ENCODE data around the gene TFB2M.

The TFB2M gene

DNA sequence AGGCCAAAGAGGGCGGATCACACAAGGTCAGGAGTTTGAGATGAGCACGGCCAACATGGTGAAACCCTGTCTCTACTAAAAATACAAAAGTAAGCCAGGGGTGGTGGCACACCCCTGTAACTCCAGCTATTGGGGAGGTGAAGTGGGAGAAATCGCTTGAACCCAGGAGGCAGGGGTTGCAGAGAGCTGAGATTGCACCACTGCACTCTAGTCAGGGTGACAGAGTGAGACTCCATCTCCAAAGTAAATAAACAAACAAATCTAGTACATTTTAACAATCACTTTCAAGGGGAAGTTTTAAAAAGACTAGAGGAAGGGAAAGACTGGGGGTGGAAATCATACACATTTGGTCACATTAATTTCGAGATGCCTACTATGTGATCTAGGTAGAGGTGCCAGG, 6.8 kb downstream of the TFB2M start:
- Histone ChIP-seq H3K14ac (ENCODE audit: low read length in 2 of 2) (no peak overlapping the region), H3K9me3 (ENCODE audit: control insufficient read depth, low read length) (no peaks in the 10 kb centered on the region), H3K4ac (ENCODE audit: low read depth in 1 of 2, low read length in 2 of 2) (no peak overlapping the region), H2BK5ac (ENCODE audit: low read depth, low read length, poor library complexity, severe bottlenecking) (no peak overlapping the region), H3K18ac (ENCODE audit: low read depth in 1 of 2, low read length in 2 of 2) (no peak overlapping the region), H2AK5ac (ENCODE audit: low read length, severe bottlenecking) (no peak overlapping the region), H4K8ac (ENCODE audit: low read length) (no peak overlapping the region), H3K27ac (ENCODE audit: low read length, poor library complexity, severe bottlenecking) (no peak overlapping the region), H4K91ac (ENCODE audit: low read length) (no peak overlapping the region), H2BK15ac (ENCODE audit: low read depth, poor library complexity, severe bottlenecking) (no peak overlapping the region), H2AFZ (ENCODE audit: low read depth, low read length) (no peak overlapping the region), H3K23ac (ENCODE audit: low read length in 2 of 2) (no peak overlapping the region), H3K36me3 (ENCODE audit: control insufficient read depth in 1 of 2, insufficient read depth in 2 of 2, low read depth in 1 of 2, low read length in 2 of 2) (peaks cover 28 to 85% of the 10 kb centered on the region in 2 experiments), H3K27me3 (ENCODE audit: control insufficient read depth in 1 of 2, insufficient read depth in 1 of 2, low read length in 2 of 2) (no peaks in the 10 kb centered on the region), H3K4me2 (ENCODE audit: low read length, poor library complexity, severe bottlenecking) (no peak overlapping the region), H3K9ac (ENCODE audit: low read length) (no peak overlapping the region), H3K4me1 (ENCODE audit: control insufficient read depth, insufficient read depth, low read depth, low read length) (no peaks in the 10 kb centered on the region), H3K79me1 (replicated peaks; ENCODE audit: low read length, poor library complexity, severe bottlenecking) (peaks cover 28% of the 10 kb centered on the region), H3K4me3 (ENCODE audit: insufficient read depth in 1 of 2, low read depth in 1 of 2, low read length in 2 of 2) (no peak overlapping the region), H2BK12ac (ENCODE audit: low read length in 2 of 2) (no peak overlapping the region), H2BK120ac (ENCODE audit: low read depth, low read length) (no peak overlapping the region)
- no peak for DNase-seq
- WGBS = 97% methylated on average over 3 of the region's 4 CpGs

DNA sequence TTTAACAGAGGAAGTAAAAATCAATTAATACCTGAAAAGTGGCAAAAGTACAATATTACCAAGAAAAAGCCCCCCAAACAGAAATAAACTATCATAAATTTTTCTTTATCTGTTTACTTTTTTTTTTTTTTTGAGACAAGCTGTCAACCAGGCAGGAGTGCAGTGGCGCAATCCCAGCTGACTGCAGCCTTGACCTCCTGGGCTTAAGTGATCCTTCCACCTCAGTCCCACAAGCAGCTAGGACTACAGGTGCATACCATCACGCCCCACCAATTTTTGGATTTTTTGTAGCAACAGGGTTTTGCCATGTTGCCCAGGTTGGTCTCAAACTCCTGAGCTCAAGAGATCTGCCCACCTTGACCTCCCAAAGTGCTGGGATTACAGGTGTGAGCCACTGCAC, 8.0 kb downstream of the TFB2M start:
- no peak overlapping the region for H3K4ac ChIP-seq (ENCODE audit: low read depth in 1 of 2, low read length in 2 of 2)

DNA sequence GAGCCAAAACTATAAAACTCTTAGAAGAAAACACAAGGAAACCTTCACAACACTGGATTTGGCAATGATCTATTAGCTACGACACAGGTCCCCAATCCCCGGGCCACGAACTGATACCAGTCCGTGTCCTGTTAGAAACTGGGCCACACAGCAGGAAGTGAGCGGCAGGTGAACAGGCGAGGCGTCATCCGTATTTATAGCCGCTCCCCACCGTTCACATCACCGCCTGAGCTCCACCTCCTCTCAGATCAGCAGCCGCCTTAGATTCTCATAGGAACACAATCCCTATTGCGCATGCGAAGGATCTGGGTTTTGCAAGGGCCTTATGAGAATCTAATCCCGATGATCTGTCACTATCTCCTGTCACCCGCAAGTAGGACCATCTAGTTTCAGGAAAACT, 11.9 kb downstream of the TFB2M start:
- no peak overlapping the region for H3K18ac ChIP-seq (ENCODE audit: low read depth in 1 of 2, low read length in 2 of 2)
- no peak for DNase-seq
- no peak overlapping the region for H3K23ac ChIP-seq (ENCODE audit: low read length in 2 of 2)
- no peak overlapping the region for H4K91ac ChIP-seq (ENCODE audit: low read length)
- H2BK12ac ChIP-seq (ENCODE audit: low read length in 2 of 2) = no peak overlapping the region
- WGBS = 99% methylated on average over 15 of the region's 16 CpGs
- peaks cover 46 to 86% of the 10 kb centered on the region in 2 experiments for H3K36me3 ChIP-seq (ENCODE audit: control insufficient read depth in 1 of 2, insufficient read depth in 2 of 2, low read depth in 1 of 2, low read length in 2 of 2)
- no peaks in the 10 kb centered on the region for H3K4me1 ChIP-seq (ENCODE audit: control insufficient read depth, insufficient read depth, low read depth, low read length)
- H3K27me3 ChIP-seq (ENCODE audit: control insufficient read depth in 1 of 2, insufficient read depth in 1 of 2, low read length in 2 of 2) = no peaks in the 10 kb centered on the region
- H2AFZ ChIP-seq (ENCODE audit: low read depth, low read length) = no peak overlapping the region
- no peak overlapping the region for H2BK5ac ChIP-seq (ENCODE audit: low read depth, low read length, poor library complexity, severe bottlenecking)
- H3K27ac ChIP-seq (ENCODE audit: low read length, poor library complexity, severe bottlenecking) = no peak overlapping the region
- H2BK120ac ChIP-seq (ENCODE audit: low read depth, low read length) = no peak overlapping the region
- H3K4me2 ChIP-seq (ENCODE audit: low read length, poor library complexity, severe bottlenecking) = no peak overlapping the region
- no peak overlapping the region for H2BK15ac ChIP-seq (ENCODE audit: low read depth, poor library complexity, severe bottlenecking)
- no peak overlapping the region for H3K4me3 ChIP-seq (ENCODE audit: insufficient read depth in 1 of 2, low read depth in 1 of 2, low read length in 2 of 2)
- H4K8ac ChIP-seq (ENCODE audit: low read length) = no peak overlapping the region
- H2AK5ac ChIP-seq (ENCODE audit: low read length, severe bottlenecking) = no peak overlapping the region
- H3K9ac ChIP-seq (ENCODE audit: low read length) = no peak overlapping the region
- no peak overlapping the region for H3K4ac ChIP-seq (ENCODE audit: low read depth in 1 of 2, low read length in 2 of 2)
- H3K14ac ChIP-seq (ENCODE audit: low read length in 2 of 2) = no peak overlapping the region
- H3K79me1 ChIP-seq (replicated peaks; ENCODE audit: low read length, poor library complexity, severe bottlenecking) = peaks cover 34% of the 10 kb centered on the region
- H3K9me3 ChIP-seq (ENCODE audit: control insufficient read depth, low read length) = no peaks in the 10 kb centered on the region

More for the DNA sequence above, 8.0 kb downstream of the TFB2M start:
- Histone ChIP-seq H3K27me3 (ENCODE audit: control insufficient read depth in 1 of 2, insufficient read depth in 1 of 2, low read length in 2 of 2) (no peaks in the 10 kb centered on the region), H3K36me3 (ENCODE audit: control insufficient read depth in 1 of 2, insufficient read depth in 2 of 2, low read depth in 1 of 2, low read length in 2 of 2) (peaks cover 33 to 85% of the 10 kb centered on the region in 2 experiments), H3K79me1 (replicated peaks; ENCODE audit: low read length, poor library complexity, severe bottlenecking) (peaks cover 28% of the 10 kb centered on the region), H2BK120ac (ENCODE audit: low read depth, low read length) (no peak overlapping the region), H3K23ac (ENCODE audit: low read length in 2 of 2) (no peak overlapping the region), H3K14ac (ENCODE audit: low read length in 2 of 2) (no peak overlapping the region), H2BK12ac (ENCODE audit: low read length in 2 of 2) (no peak overlapping the region), H3K9ac (ENCODE audit: low read length) (no peak overlapping the region), H3K4me1 (ENCODE audit: control insufficient read depth, insufficient read depth, low read depth, low read length) (no peaks in the 10 kb centered on the region), H2BK15ac (ENCODE audit: low read depth, poor library complexity, severe bottlenecking) (no peak overlapping the region), H2AFZ (ENCODE audit: low read depth, low read length) (no peak overlapping the region), H4K8ac (ENCODE audit: low read length) (no peak overlapping the region), H4K91ac (ENCODE audit: low read length) (no peak overlapping the region), H3K18ac (ENCODE audit: low read depth in 1 of 2, low read length in 2 of 2) (no peak overlapping the region), H3K4me3 (ENCODE audit: insufficient read depth in 1 of 2, low read depth in 1 of 2, low read length in 2 of 2) (no peak overlapping the region), H3K4me2 (ENCODE audit: low read length, poor library complexity, severe bottlenecking) (no peak overlapping the region), H2AK5ac (ENCODE audit: low read length, severe bottlenecking) (no peak overlapping the region), H3K27ac (ENCODE audit: low read length, poor library complexity, severe bottlenecking) (no peak overlapping the region), H2BK5ac (ENCODE audit: low read depth, low read length, poor library complexity, severe bottlenecking) (no peak overlapping the region), H3K9me3 (ENCODE audit: control insufficient read depth, low read length) (no peaks in the 10 kb centered on the region)
- DNase-seq = no peak
- 92% methylated on average over 2 of the region's 2 CpGs for WGBS

DNA sequence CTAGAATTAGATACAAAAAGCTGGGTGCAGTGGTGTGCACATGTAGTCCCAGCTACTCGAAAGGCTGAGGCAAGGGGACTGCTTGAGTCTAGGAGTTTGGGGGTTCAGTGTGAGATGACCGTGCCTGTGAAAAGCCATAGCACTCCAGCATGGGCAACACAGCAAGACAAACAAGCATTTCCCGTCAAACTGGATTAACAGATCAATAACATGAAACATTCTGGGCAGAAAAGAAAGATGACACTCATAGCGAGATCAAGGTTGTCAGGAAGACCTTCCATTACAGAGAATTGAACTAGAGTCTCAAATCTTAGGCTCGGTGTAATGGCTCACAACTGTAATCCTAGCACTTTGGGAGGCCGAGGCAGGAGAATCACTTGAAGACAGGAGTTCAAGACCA, 14.0 kb downstream of the TFB2M start:
- Histone ChIP-seq H3K27me3 (ENCODE audit: control insufficient read depth in 1 of 2, insufficient read depth in 1 of 2, low read length in 2 of 2) (no peaks in the 10 kb centered on the region), H3K14ac (ENCODE audit: low read length in 2 of 2) (no peak overlapping the region), H2BK5ac (ENCODE audit: low read depth, low read length, poor library complexity, severe bottlenecking) (no peak overlapping the region), H3K18ac (ENCODE audit: low read depth in 1 of 2, low read length in 2 of 2) (no peak overlapping the region), H3K4me2 (ENCODE audit: low read length, poor library complexity, severe bottlenecking) (no peak overlapping the region), H3K9me3 (ENCODE audit: control insufficient read depth, low read length) (no peaks in the 10 kb centered on the region), H2AFZ (ENCODE audit: low read depth, low read length) (no peak overlapping the region), H3K4ac (ENCODE audit: low read depth in 1 of 2, low read length in 2 of 2) (no peak overlapping the region), H3K36me3 (ENCODE audit: control insufficient read depth in 1 of 2, insufficient read depth in 2 of 2, low read depth in 1 of 2, low read length in 2 of 2) (peaks cover 42 to 91% of the 10 kb centered on the region in 2 experiments), H2BK120ac (ENCODE audit: low read depth, low read length) (no peak overlapping the region), H2AK5ac (ENCODE audit: low read length, severe bottlenecking) (no peak overlapping the region), H3K27ac (ENCODE audit: low read length, poor library complexity, severe bottlenecking) (no peak overlapping the region), H3K4me1 (ENCODE audit: control insufficient read depth, insufficient read depth, low read depth, low read length) (no peaks in the 10 kb centered on the region), H3K79me1 (replicated peaks; ENCODE audit: low read length, poor library complexity, severe bottlenecking) (peaks cover 30% of the 10 kb centered on the region), H3K23ac (ENCODE audit: low read length in 2 of 2) (no peak overlapping the region), H4K91ac (ENCODE audit: low read length) (no peak overlapping the region), H3K9ac (ENCODE audit: low read length) (no peak overlapping the region), H2BK12ac (ENCODE audit: low read length in 2 of 2) (no peak overlapping the region), H2BK15ac (ENCODE audit: low read depth, poor library complexity, severe bottlenecking) (no peak overlapping the region), H3K4me3 (ENCODE audit: insufficient read depth in 1 of 2, low read depth in 1 of 2, low read length in 2 of 2) (no peak overlapping the region), H4K8ac (ENCODE audit: low read length) (no peak overlapping the region)
- no peak for DNase-seq
- WGBS = 95% methylated on average over 6 of the region's 6 CpGs
